CMK (cell line): Measurements from ENCODE around the gene PDLIM4.
A peak's percentile ranks its signal among the peaks of the same experiment; 100 is the strongest.

ENCODE experiments used
- DNase-seq: peaks from one replicate; pipeline ENCODE4 v3.0.0-alpha.2; 2010; ENCODE audit warnings: low read depth

PDLIM4 gene

DNA sequence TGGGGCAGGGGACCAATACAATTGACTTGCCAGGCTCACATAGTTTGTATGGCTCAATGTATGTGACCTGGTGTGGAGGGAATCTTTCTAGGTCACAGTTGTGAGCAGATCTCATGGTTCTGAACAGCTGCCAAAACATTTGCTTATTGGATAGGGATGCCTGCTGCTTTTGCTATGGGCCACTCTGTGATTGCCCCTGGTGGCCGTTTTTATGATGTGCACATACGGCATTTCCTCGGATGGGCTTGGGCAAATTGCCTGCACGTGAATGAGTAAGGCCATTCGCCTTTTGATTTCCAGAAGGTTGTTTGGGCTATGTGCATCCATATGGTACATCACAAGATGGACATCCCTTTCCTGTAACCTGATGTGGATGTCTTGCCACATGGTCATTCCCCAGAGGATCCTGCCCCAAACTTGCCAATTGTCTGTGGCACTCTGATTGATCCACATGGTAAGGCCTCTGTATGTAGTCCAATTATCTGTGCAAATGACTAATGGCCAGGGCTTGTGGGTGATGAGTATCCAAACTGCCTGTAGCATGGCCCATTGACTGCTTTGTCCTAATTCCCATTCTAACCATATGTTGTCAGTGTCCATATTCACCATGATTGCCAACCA is 26.0 kb downstream of the PDLIM4 start:
- no peak for DNase-seq

DNA sequence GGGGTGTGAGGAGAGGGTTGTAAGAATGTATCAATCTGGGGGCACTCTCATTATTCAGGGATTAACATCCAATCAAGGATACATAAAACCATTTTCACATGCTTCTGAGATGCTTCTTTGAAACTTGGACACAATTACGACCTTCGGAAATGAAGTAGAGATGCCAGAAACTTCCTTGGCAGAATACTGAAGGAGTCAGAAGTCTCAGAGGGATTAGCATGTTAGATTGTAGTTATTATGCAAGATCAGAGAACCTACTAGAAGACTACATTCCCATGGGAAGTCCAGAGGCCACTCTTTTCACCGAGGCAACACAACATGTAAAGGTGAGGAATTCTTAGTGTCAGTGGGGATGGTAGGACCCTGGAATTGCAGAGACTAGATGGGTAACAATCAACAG is 31.6 kb downstream of the PDLIM4 start:
- DNase-seq: no peak

DNA sequence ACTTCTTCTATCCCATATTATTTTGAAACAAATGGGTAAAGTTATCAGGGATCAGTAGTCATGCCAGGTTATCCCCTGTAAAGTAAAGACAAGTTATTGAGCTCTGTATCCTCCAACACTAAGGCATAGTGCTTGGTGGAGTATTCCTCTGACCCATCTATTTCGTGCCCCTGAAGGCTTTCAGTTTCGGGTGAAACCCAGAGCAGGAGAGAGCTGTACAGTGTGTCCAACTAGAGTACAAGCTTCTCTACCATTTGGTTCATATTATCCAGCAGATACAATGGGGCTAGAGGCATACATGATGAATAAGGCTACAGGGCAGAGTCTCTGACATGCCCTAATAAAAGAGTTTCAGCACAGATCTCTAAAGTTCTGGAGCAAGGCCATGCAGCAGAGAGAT is 33.5 kb downstream of the PDLIM4 start:
- DNase-seq: no peak

DNA sequence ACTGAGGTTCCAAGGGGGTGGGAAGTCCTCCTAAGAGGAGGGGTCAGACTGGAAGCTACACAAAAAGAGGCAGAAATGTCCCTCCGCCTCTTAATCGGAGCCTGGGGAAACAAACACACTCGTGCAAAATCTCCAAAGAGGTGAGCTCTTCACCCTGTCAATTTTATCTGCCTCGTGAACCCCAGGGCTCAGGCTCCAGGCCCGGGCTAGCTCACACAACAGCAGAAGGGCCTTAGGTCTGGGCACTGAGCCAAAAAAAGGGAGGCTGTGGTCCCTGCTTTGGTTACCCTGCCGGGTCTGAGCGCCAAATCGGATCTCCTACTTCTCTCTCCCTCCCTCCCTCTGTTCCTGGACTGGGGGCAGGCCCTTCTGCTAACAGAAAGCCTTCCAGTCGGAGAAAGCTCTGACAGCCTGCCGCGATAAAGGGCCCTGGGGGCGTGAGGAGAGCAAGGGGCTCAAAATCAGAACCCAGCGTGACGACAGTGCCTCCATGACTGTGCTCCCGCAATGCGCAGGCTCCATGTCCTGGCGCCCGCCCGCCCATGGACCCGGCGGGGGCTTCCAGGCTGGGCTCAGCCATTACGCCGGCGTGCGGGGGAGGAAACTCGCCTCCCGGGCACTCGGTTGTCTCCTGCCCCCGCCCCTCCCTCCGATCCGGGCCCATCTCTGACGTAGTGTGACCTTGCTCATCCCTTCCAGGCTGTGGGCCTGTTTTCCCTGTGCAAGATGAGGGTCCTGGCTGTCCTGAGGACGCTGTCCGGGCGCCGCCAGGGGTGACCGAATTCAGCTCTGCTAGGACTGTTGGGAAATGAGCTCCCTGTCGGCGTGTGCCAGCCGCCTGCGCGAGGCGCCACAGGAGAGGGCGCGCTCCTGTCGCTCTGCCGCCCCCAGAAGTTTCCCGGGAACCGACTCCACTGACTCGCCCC is 35.8 kb downstream of the PDLIM4 start:
- peak; percentile 65 for DNase-seq

- DNase-seq: no peak
These were observed 36.7 kb downstream of the PDLIM4 start, which contains the start of gene SLC22A4 for GRCh38 chr5:132293992-132294727. Gene SLC22A4, plus strand, starts transcription at chr5:132294394. Its CDS starts 223 bp downstream, at chr5:132294617.

GRCh38 chr5:132294728-132295504 is 37.4 kb downstream of the PDLIM4 start:
- DNase-seq: no peak

- no peak for DNase-seq
These were observed 38.3 kb downstream of the PDLIM4 start for GRCh38 chr5:132295505-132296411.

- no peak for DNase-seq
These were observed 39.0 kb downstream of the PDLIM4 start for GRCh38 chr5:132296412-132297016.

DNA sequence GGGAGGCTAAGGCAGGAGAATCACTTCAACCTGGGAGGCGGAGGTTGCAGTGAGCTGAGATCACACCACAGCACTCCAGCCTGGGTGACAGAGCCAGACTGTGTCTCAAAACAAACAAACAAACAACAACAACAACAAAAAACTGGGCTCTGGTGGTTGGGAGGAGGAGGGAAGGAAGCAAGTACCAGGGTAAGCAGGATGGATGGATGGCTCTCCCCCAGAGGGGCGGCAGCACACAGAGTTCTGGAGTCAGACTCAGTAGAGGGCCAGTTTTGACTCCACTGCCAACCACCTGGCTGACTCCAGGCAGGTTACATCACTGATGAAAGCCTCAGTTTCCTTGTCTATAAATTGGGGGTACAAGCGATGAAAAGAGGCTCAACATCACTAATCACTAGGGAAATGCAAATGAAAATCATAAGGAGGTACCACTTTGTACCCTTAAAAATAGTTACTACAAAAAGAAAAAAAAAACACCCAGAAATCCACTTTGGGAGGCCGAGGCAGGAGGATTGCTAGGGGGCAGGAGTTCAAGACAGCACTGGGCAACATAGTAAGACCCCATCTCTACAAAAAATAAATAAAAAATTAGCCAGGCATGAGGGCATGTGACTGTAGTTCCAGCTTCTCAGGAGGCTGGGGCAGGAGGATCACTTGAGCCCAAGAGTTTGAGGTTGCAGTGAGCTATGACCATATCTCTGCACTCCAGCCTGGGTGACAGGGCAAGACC is 39.9 kb downstream of the PDLIM4 start:
- DNase-seq: no peak

GRCh38 chr5:132298298-132299212 is 41.1 kb downstream of the PDLIM4 start:
- DNase-seq: no peak

DNA sequence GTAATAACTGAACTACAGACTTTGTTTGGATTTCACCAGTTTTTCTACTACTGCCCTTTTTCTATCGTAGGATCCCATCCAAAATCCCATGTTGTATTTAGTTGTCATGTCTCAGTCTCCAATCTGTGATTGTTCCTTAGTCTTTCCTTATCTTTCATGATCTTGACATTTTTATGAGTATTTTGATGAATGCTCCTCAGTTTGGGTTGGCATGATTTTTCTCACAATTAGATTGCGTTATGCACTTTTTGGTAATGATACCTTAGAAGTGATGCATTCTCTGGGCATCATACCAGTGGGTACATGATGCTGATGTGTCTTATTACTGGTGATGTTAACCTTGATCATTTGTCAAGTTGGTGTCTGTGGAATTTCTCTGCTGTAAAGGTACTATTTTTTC is 42.4 kb downstream of the PDLIM4 start:
- DNase-seq: no peak

DNA sequence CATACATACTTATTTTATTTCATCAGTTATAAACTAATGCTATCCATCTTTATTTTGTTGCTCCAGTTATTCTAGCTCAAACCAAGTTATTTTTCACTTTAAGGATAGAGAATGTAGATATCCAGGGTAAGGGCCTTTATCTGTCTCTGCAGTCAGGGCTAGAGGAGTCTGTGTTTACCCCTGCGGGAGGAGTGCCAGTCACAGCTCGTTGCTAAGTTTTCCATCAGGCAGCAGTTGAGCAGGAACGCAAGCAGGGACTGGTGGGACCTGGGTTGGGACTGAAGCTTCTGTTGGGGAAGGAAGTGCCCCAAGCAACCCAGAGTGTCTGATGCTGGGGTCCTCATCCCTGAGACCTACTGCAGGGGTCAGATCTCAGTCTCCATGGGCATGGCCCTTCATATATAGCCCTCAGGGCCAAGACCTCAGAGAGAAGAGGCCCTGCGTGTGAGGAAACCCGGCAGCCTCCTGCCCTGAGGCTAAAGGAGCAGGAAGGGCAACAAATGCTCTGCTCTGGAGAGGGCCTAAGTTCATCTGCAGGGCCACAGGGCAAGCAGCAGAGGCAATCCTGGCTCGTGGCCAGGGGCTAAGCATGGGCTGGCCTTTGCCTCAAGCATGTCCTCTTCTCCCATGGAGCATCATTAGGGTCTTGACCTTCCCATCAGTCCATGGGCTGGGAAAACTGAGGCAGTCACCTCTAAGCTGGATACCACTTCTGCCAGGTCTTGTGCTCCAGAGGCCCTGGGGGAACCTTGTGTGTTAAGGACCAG is 43.3 kb downstream of the PDLIM4 start:
- DNase-seq: no peak

- DNase-seq: no peak
These were observed 44.1 kb downstream of the PDLIM4 start for GRCh38 chr5:132301344-132302271.

DNA sequence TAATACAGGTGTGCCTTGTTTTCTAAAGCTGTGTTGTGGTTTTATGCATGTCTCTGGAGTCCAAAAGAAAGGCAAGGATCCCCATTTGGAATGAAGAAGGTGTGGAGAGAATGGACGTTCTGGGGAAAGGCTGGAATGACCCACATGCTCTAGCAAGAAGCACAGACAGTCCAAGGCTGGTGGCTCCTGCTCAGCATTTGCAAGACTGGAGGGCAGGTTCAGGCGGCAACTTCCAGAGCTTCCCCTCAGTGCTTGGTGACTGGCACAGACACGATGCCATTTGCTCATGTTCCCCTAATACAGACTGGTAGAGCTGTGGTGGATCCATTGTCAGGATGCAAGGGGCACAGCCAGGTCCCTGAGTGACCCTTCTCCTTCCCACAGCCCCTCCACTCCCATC is 44.9 kb downstream of the PDLIM4 start:
- no peak for DNase-seq

DNA sequence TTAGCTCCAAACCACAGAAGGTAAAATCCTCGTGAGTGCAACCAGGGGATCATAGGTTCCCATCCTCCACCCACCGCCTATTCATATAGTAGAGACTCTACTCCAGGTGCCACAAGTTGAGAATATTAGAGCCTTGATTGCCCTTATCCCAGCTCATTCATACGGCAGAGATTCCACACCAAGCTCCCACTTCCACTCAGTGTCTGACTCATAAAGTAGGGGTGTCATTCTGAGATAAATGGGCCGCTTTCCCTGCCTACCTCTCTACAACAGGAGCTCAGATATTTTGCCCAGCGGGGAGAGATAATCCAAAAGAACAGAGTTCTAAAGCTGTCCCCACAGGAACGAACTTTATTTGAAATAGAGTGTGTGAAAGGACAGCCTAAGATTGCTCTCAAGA is 46.1 kb downstream of the PDLIM4 start:
- no peak for DNase-seq

- no peak for DNase-seq
These were observed 47.9 kb downstream of the PDLIM4 start for GRCh38 chr5:132305420-132305819.

DNA sequence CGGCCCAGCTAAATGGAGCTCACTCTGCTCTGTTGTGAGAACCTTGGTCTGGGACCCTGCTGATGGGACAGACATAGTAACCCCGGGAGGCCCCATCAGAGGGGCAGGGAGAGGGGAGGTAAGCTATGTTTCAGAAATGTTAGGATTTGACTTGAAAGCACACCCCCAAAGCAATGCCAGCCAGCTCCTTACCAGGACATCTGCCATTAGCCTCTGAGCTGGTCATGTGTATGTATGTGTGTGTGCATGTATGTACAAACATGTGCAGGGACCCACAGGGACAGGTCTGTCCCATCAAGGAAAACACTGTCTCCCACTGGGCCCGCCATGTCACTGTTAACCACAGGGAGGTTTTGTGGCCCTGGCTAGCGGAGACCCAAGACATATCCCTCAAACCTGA is 51.2 kb downstream of the PDLIM4 start:
- no peak for DNase-seq
